Loucy (cell line): ENCODE results near the gene UGT2B17.
A peak's percentile ranks its signal among the peaks of the same experiment; 100 is the strongest.
"Not testable (repeated sequence)": the region's sequence is repeated elsewhere in the genome, so short reads cannot be mapped to it uniquely, and the experiment has no call there.

Experiments used
- H2AFZ ChIP-seq: fragments of 200-600 bp; sonication (generic); 2 replicates; pipeline ENCODE4 v1.6.0; 2016; ENCODE audit warnings: antibody characterized with exemption, mild to moderate bottlenecking, low read length, moderate library complexity
- H3F3A ChIP-seq: fragments of 200-600 bp; 2 replicates; pipeline ENCODE4 v1.6.0; 2016; ENCODE audit warnings: antibody characterized with exemption, low read depth, mild to moderate bottlenecking
- H3K27me3 ChIP-seq: fragments of 200-600 bp; sonication (generic); 2 replicates; pipeline ENCODE4 v1.6.1; 2014; ENCODE audit warnings: low read length, mild to moderate bottlenecking; ENCODE audit not compliant: insufficient read depth, poor library complexity, severe bottlenecking
- H3K36me3 ChIP-seq: fragments of 200-600 bp; sonication (generic); 2 replicates; pipeline ENCODE4 v1.6.1; 2016; ENCODE audit warnings: low read length; ENCODE audit not compliant: insufficient read depth
- H3K4me1 ChIP-seq: fragments of 200-600 bp; sonication (generic); 2 replicates; pipeline ENCODE4 v1.5.1; 2014; ENCODE audit warnings: low read length, mild to moderate bottlenecking; ENCODE audit not compliant: insufficient read depth, poor library complexity, severe bottlenecking
- H3K4me2 ChIP-seq: fragments of 200-600 bp; sonication (generic); 2 replicates; pipeline ENCODE4 v1.6.0; 2014; ENCODE audit warnings: antibody characterized with exemption, low read length, low read depth, mild to moderate bottlenecking; ENCODE audit not compliant: poor library complexity, severe bottlenecking
- H3K4me3 ChIP-seq: fragments of 200-600 bp; sonication (generic); 2 replicates; pipeline ENCODE4 v1.5.1; 2014; ENCODE audit warnings: low read length, mild to moderate bottlenecking, mixed read lengths; ENCODE audit not compliant: poor library complexity, severe bottlenecking
- H3K79me2 ChIP-seq: fragments of 200-600 bp; sonication (generic); 2 replicates; pipeline ENCODE4 v1.6.1; 2014; ENCODE audit warnings: low read length; ENCODE audit not compliant: insufficient read depth
- H3K9ac ChIP-seq: fragments of 200-600 bp; sonication (generic); 2 replicates; pipeline ENCODE4 v1.6.0; 2014; ENCODE audit warnings: mild to moderate bottlenecking, low read depth, low read length, moderate library complexity; ENCODE audit not compliant: poor library complexity, severe bottlenecking
- H3K9me2 ChIP-seq: fragments of 200-600 bp; sonication (generic); replicated peaks from 2 replicates; pipeline ENCODE4 v1.6.1; 2016; ENCODE audit warnings: low read depth, low read length, mixed read lengths
- H3K9me3 ChIP-seq: fragments of 200-600 bp; sonication (generic); 2 replicates; pipeline ENCODE4 v1.6.1; 2014; ENCODE audit warnings: mild to moderate bottlenecking, antibody characterized with exemption, low read length, low read depth; ENCODE audit not compliant: insufficient read depth
- H4K20me1 ChIP-seq: fragments of 200-600 bp; sonication (generic); 2 replicates; pipeline ENCODE4 v1.6.0; 2014; ENCODE audit warnings: antibody characterized with exemption, low read length, mild to moderate bottlenecking; ENCODE audit not compliant: insufficient read depth, poor library complexity, severe bottlenecking
- EZH2phosphoT487 ChIP-seq: fragments of 200-600 bp; IDR thresholded peaks from 2 replicates; pipeline ENCODE4 v1.6.1; 2018; ENCODE audit warnings: antibody characterized with exemption, mild to moderate bottlenecking, moderate library complexity, borderline replicate concordance
- TF ChIP-seq, protein P1 (sequence below): fragments of 200-600 bp; sonication (generic); conservative IDR thresholded peaks from 2 replicates; pipeline ENCODE4 v1.5.1; 2014; ENCODE audit warnings: mild to moderate bottlenecking, antibody characterized with exemption, low read length

UGT2B17 gene

GRCh38 chr4:68582339-68582717 lies 6.2 kb upstream of the UGT2B17 start:
- no peaks in the 10 kb centered on the region for H3K27me3 ChIP-seq
- no peaks in the 10 kb centered on the region for H4K20me1 ChIP-seq
- TF ChIP-seq, protein P1, sequence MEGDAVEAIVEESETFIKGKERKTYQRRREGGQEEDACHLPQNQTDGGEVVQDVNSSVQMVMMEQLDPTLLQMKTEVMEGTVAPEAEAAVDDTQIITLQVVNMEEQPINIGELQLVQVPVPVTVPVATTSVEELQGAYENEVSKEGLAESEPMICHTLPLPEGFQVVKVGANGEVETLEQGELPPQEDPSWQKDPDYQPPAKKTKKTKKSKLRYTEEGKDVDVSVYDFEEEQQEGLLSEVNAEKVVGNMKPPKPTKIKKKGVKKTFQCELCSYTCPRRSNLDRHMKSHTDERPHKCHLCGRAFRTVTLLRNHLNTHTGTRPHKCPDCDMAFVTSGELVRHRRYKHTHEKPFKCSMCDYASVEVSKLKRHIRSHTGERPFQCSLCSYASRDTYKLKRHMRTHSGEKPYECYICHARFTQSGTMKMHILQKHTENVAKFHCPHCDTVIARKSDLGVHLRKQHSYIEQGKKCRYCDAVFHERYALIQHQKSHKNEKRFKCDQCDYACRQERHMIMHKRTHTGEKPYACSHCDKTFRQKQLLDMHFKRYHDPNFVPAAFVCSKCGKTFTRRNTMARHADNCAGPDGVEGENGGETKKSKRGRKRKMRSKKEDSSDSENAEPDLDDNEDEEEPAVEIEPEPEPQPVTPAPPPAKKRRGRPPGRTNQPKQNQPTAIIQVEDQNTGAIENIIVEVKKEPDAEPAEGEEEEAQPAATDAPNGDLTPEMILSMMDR: no peak
- no peak for TF ChIP-seq EZH2phosphoT487
- H3K4me1 ChIP-seq: no peaks in the 10 kb centered on the region
- H3K4me2 ChIP-seq: no peak overlapping the region
- no peaks in the 10 kb centered on the region for H3K9me2 ChIP-seq
- H3K9me3 ChIP-seq: no peaks in the 10 kb centered on the region; the same call in 1 of the 2 replicates
- H3K4me3 ChIP-seq: no peak overlapping the region
- no peaks in the 10 kb centered on the region for H3F3A ChIP-seq
- no peak overlapping the region for H3K9ac ChIP-seq
- H3K79me2 ChIP-seq: no peaks in the 10 kb centered on the region
- no peak overlapping the region for H2AFZ ChIP-seq
- H3K36me3 ChIP-seq: no peaks in the 10 kb centered on the region

GRCh38 chr4:68581383-68582338 lies 5.5 kb upstream of the UGT2B17 start:
- no peaks in the 10 kb centered on the region for H3K27me3 ChIP-seq
- H3K79me2 ChIP-seq: no peaks in the 10 kb centered on the region
- TF ChIP-seq, protein P1: no peak
- TF ChIP-seq EZH2phosphoT487: no peak
- H3K36me3 ChIP-seq: no peaks in the 10 kb centered on the region
- no peaks in the 10 kb centered on the region for H3F3A ChIP-seq
- no peak overlapping the region for H3K9ac ChIP-seq
- no peaks in the 10 kb centered on the region for H3K9me3 ChIP-seq
- no peaks in the 10 kb centered on the region for H4K20me1 ChIP-seq
- H3K4me3 ChIP-seq: no peak overlapping the region
- no peak overlapping the region for H3K4me2 ChIP-seq
- H2AFZ ChIP-seq: no peak overlapping the region
- no peaks in the 10 kb centered on the region for H3K4me1 ChIP-seq
- no peaks in the 10 kb centered on the region for H3K9me2 ChIP-seq

DNA sequence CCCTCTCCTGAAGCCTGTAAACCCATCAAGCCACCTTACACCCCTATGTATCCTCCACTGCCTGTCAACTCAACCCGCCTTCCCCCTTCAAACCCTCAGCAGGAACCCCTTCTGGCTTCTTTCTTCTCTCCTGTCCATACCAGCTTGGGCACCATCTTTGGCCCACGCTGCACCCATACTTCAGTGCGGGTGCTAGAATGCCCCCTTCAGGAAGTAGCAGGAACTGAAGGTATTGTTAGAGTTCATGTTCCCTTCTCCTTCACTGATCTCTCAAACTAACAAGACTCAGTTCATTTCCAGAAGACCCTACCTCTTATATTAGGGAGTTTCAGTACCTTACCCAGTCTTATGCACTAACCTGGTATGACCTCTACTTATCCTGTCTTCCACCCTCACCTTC lies 1.5 kb upstream of the UGT2B17 start:
- Histone ChIP-seq H3K27me3 (no peaks in the 10 kb centered on the region), H3K4me2 (no peak overlapping the region), H4K20me1 (no peaks in the 10 kb centered on the region), H3K4me1 (no peaks in the 10 kb centered on the region), H3K9me3 (no peaks in the 10 kb centered on the region), H3K36me3 (no peaks in the 10 kb centered on the region), H3K9ac (no peak overlapping the region), H2AFZ (no peak overlapping the region), H3K9me2 (no peaks in the 10 kb centered on the region), H3K79me2 (no peaks in the 10 kb centered on the region), H3F3A (no peaks in the 10 kb centered on the region), H3K4me3 (no peak overlapping the region)
- TF ChIP-seq EZH2phosphoT487: no peak
- TF ChIP-seq, protein P1: peak; percentile 32

DNA sequence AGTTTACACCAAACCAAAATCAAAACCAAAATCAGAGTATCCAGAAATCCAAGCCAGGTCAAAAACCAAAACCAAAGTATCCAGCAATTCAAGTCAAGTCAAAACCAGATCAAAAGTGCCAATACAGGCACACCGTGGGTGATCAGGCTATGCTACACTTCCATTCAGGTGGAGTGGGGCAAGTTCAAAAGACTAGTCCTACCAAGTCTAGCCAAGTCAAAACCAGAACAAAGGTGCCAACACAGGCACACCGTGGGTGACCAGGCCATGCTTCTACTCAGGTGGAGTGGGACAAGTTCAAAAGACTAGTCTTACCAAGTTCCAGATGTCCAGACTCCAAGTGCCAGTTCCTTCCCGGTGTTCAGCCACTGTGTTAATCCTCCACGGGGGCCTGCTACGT lies 486 bp downstream of the UGT2B17 start:
- H3K79me2 ChIP-seq, H3K9me2 ChIP-seq, H3K9ac ChIP-seq, H4K20me1 ChIP-seq, H3K4me2 ChIP-seq, H3F3A ChIP-seq, H3K4me1 ChIP-seq, H3K27me3 ChIP-seq, H3K4me3 ChIP-seq, H3K36me3 ChIP-seq, H3K9me3 ChIP-seq, H2AFZ ChIP-seq: not testable (repeated sequence)
